ENCODE data around the gene BCKDK. TPM values are rescaled to one million over a fixed set of nuclear protein-coding genes. Genes with fewer than 3 reads are reported as not detected.
A peak's percentile ranks its signal among the peaks of the same experiment; 100 is the strongest.

BCKDK gene
- total and polyA plus RNA-seq, 2 of the 13 experiments (the other 11 are each of a cell fraction or from before 2014, with no cell fraction given): 24.9 to 42.6 TPM

- peak; percentile 59; the same call in 1 of the 2 replicates for TF ChIP-seq ZMYM4 (CRISPR knock-in tag; IDR thresholded peaks at IDR 0.05)
- TF ChIP-seq TCF7L2 (IDR thresholded peaks at IDR 0.05; ENCODE audit: low read depth, low read length): no peak
- peak; percentile 57; the same call in 1 of the 2 replicates for TF ChIP-seq ZNF614 (CRISPR knock-in tag; IDR thresholded peaks at IDR 0.05; ENCODE audit: borderline replicate concordance)
- TF ChIP-seq ZNF570 (CRISPR knock-in tag; IDR thresholded peaks at IDR 0.05; ENCODE audit: borderline replicate concordance): no peak; the same call in 1 of the 2 replicates
- peak; percentile 91 for TF ChIP-seq KDM2A (CRISPR knock-in tag; IDR thresholded peaks at IDR 0.05; ENCODE audit: borderline replicate concordance, low read depth)
- TF ChIP-seq ZNF350 (CRISPR knock-in tag; IDR thresholded peaks at IDR 0.05; ENCODE audit: borderline replicate concordance, low read depth): peak; percentile 87
- no peak; the same call in 1 of the 2 replicates for TF ChIP-seq ZMYM2 (CRISPR knock-in tag; IDR thresholded peaks at IDR 0.05)
- TF ChIP-seq, protein P1, sequence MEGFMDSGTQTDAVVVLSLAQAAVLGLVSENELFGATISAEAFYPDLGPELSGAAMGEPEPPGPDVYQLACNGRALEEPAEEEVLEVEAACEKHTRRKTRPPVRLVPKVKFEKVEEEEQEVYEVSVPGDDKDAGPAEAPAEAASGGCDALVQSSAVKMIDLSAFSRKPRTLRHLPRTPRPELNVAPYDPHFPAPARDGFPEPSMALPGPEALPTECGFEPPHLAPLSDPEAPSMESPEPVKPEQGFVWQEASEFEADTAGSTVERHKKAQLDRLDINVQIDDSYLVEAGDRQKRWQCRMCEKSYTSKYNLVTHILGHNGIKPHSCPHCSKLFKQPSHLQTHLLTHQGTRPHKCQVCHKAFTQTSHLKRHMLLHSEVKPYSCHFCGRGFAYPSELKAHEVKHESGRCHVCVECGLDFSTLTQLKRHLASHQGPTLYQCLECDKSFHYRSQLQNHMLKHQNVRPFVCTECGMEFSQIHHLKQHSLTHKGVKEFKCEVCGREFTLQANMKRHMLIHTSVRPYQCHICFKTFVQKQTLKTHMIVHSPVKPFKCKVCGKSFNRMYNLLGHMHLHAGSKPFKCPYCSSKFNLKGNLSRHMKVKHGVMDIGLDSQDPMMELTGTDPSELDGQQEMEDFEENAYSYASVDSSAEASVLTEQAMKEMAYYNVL (CRISPR knock-in tag; IDR thresholded peaks at IDR 0.05; ENCODE audit: borderline replicate concordance): peak; percentile 68; the same call in 1 of the 2 replicates
- peak; percentile 41; the same call in 1 of the 2 replicates for TF ChIP-seq ZBTB26 (CRISPR knock-in tag; IDR thresholded peaks at IDR 0.05; ENCODE audit: borderline replicate concordance)
- TF ChIP-seq MED13 (CRISPR knock-in tag; IDR thresholded peaks at IDR 0.05): peak; percentile 59; the same call in 1 of the 2 replicates
- TF ChIP-seq ZNF207 (IDR thresholded peaks at IDR 0.05; ENCODE audit: borderline replicate concordance): no peak
- peak; percentile 78; the same call in 1 of the 2 replicates for TF ChIP-seq MIER3 (CRISPR knock-in tag; IDR thresholded peaks at IDR 0.05; ENCODE audit: borderline replicate concordance)
- no peak for TF ChIP-seq ZNF414 (CRISPR knock-in tag; IDR thresholded peaks at IDR 0.05)
- TF ChIP-seq CENPT (CRISPR knock-in tag; IDR thresholded peaks at IDR 0.05; ENCODE audit: low read depth): peak; percentile 64; the same call in 1 of the 2 replicates
- TF ChIP-seq, protein P2, sequence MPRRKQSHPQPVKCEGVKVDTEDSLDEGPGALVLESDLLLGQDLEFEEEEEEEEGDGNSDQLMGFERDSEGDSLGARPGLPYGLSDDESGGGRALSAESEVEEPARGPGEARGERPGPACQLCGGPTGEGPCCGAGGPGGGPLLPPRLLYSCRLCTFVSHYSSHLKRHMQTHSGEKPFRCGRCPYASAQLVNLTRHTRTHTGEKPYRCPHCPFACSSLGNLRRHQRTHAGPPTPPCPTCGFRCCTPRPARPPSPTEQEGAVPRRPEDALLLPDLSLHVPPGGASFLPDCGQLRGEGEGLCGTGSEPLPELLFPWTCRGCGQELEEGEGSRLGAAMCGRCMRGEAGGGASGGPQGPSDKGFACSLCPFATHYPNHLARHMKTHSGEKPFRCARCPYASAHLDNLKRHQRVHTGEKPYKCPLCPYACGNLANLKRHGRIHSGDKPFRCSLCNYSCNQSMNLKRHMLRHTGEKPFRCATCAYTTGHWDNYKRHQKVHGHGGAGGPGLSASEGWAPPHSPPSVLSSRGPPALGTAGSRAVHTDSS (CRISPR knock-in tag; conservative IDR thresholded peaks at IDR 0.05): 0 out of 2 replicates have a peak, but pooled peaks have one; percentile 36
- TF ChIP-seq, protein P3, sequence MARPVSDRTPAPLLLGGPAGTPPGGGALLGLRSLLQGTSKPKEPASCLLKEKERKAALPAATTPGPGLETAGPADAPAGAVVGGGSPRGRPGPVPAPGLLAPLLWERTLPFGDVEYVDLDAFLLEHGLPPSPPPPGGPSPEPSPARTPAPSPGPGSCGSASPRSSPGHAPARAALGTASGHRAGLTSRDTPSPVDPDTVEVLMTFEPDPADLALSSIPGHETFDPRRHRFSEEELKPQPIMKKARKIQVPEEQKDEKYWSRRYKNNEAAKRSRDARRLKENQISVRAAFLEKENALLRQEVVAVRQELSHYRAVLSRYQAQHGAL (CRISPR knock-in tag; IDR thresholded peaks at IDR 0.05; ENCODE audit: not compliant biosample characterization): peak; percentile 18
- peak; percentile 17; the same call in 1 of the 2 replicates for TF ChIP-seq ZNF652 (CRISPR knock-in tag; IDR thresholded peaks at IDR 0.05; ENCODE audit: borderline replicate concordance, low read depth)
- peak; percentile 93 for TF ChIP-seq DMAP1 (CRISPR knock-in tag; IDR thresholded peaks at IDR 0.05)
- TF ChIP-seq, protein P4, sequence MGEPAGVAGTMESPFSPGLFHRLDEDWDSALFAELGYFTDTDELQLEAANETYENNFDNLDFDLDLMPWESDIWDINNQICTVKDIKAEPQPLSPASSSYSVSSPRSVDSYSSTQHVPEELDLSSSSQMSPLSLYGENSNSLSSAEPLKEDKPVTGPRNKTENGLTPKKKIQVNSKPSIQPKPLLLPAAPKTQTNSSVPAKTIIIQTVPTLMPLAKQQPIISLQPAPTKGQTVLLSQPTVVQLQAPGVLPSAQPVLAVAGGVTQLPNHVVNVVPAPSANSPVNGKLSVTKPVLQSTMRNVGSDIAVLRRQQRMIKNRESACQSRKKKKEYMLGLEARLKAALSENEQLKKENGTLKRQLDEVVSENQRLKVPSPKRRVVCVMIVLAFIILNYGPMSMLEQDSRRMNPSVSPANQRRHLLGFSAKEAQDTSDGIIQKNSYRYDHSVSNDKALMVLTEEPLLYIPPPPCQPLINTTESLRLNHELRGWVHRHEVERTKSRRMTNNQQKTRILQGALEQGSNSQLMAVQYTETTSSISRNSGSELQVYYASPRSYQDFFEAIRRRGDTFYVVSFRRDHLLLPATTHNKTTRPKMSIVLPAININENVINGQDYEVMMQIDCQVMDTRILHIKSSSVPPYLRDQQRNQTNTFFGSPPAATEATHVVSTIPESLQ (CRISPR knock-in tag; conservative IDR thresholded peaks at IDR 0.05): no peak
- peak; percentile 89; the same call in 1 of the 2 replicates for TF ChIP-seq ZSCAN9 (CRISPR knock-in tag; IDR thresholded peaks at IDR 0.05; ENCODE audit: borderline replicate concordance)
- TF ChIP-seq MATR3 (CRISPR knock-in tag; IDR thresholded peaks at IDR 0.05): no peak
Observed at GRCh38 chr16:31094424-31095120, 13.6 kb upstream of the BCKDK start, which contains the start of gene VKORC1 (continued).
